ENCODE data around the gene ZNF613.
"Not testable (repeated sequence)": the region's sequence is repeated elsewhere in the genome, so short reads cannot be mapped to it uniquely, and the experiment has no call there.

ZNF613 gene

DNA sequence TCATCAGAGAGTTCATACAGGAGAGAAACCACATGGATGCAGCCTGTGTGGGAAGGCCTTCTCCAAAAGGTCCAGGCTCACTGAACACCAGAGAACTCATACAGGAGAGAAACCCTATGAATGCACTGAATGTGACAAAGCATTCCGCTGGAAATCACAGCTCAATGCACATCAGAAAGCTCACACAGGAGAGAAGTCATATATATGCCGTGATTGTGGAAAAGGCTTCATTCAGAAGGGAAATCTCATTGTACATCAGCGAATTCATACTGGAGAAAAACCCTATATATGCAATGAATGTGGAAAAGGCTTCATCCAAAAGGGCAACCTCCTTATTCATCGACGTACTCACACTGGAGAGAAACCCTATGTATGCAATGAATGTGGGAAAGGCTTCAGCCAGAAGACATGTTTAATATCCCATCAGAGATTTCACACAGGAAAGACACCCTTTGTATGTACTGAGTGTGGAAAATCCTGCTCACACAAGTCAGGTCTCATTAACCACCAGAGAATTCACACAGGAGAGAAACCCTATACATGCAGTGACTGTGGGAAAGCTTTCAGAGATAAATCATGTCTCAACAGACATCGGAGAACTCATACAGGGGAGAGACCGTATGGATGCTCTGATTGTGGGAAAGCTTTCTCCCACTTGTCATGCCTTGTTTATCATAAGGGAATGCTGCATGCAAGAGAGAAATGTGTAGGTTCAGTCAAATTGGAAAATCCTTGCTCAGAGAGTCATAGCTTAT lies 17.7 kb downstream of the ZNF613 start:
- DNase-seq: no peak

GRCh38 chr19:51946602-51947001 lies 19.3 kb downstream of the ZNF613 start:
- DNase-seq: no peak

DNA sequence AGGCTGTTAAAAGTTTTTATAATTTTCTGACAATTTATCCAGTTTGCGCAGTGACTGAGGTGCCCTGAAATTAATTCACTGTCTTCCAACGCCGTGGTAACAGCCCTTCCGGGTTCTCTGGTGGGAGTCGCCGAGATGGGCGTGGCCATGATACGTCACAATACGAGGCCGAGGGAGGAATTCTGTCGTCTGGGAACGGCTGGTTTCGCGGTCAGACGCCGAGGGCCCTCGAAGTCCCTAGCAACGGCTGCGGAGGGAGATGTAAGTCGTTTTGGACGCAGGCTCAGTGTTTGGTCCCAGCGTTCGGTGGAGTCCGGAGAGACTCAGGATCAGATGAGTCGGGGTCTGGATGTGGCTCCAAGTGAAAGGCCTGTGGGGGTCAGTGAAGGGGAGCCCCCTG lies 21.7 kb downstream of the ZNF613 start:
- no peak for DNase-seq

- not testable (repeated sequence) for DNase-seq
Observed at GRCh38 chr19:51957846-51958245, 30.6 kb downstream of the ZNF613 start.

GRCh38 chr19:51959791-51960190 lies 32.5 kb downstream of the ZNF613 start:
- no peak for DNase-seq

- not testable (repeated sequence) for DNase-seq
Observed at GRCh38 chr19:51960621-51961233, 33.5 kb downstream of the ZNF613 start.

- DNase-seq: no peak
Observed at GRCh38 chr19:51965583-51965982, 38.3 kb downstream of the ZNF613 start.

DNA sequence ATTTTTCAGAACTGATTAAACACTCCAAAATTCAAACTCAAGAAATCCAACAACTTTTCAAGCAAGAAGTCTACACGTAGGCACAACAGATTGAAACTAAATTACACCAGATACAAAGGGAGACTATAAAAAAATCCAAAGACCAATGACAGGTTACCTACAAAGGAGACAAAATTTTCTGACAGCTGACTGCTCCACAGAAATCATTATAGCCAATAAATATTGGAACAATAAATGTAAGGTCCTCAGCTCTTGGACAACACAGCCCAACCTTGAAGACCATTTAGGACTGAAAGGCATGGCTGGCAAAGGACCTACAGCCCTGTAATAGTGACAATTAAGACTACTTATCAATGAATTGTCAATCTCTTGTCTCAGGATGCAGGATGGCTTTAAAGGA lies 43.4 kb downstream of the ZNF613 start:
- DNase-seq: no peak

- DNase-seq: no peak
Observed at GRCh38 chr19:51971624-51972023, 44.4 kb downstream of the ZNF613 start.

GRCh38 chr19:51975787-51976186 lies 48.5 kb downstream of the ZNF613 start:
- DNase-seq: not testable (repeated sequence)

DNA sequence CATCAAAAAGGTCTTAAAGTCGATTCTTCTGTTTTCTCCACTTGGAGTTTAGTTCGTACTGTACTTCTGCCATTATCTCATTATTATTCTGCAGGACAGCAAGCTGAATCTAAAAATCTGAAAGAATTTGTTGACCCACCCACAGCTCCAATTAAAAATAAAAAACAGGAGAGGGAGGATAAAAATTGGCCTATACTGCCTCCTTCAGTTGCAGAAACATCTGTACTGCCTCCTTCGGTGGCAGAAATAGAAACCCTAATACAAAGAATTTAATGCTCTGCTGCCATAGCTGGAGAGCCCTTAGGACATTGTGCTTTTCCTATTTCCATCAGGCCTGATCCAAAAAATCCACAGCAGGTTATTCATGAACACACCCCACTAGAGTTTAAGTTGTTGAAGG lies 49.6 kb downstream of the ZNF613 start:
- no peak for DNase-seq

- DNase-seq: no peak
Observed at GRCh38 chr19:51977346-51977745, 50.1 kb downstream of the ZNF613 start.

DNA sequence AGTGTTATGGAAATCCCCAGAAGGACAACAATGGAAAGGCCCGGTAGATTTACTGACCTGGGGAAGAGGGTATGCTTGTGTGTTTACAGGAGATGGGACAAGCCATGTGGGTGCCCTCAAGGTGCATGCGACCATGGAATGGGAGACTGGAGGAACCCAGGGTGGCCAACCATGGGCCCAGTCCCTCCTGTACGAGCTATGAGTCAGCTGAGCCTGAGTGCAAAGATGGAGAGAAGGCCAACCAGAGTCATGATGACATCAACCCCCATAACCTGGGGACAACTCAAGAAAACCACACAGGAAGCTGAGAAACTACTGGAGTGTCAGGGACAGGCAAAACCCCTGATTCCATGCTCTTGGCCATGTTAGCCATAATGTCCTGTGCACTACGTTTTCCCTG lies 51.6 kb downstream of the ZNF613 start:
- DNase-seq: no peak

GRCh38 chr19:51980116-51980736 lies 53.0 kb downstream of the ZNF613 start:
- no peak for DNase-seq

GRCh38 chr19:51980926-51981325 lies 53.7 kb downstream of the ZNF613 start:
- DNase-seq: not testable (repeated sequence)

- DNase-seq: no peak
Observed at GRCh38 chr19:51983361-51983760, 56.1 kb downstream of the ZNF613 start.

DNA sequence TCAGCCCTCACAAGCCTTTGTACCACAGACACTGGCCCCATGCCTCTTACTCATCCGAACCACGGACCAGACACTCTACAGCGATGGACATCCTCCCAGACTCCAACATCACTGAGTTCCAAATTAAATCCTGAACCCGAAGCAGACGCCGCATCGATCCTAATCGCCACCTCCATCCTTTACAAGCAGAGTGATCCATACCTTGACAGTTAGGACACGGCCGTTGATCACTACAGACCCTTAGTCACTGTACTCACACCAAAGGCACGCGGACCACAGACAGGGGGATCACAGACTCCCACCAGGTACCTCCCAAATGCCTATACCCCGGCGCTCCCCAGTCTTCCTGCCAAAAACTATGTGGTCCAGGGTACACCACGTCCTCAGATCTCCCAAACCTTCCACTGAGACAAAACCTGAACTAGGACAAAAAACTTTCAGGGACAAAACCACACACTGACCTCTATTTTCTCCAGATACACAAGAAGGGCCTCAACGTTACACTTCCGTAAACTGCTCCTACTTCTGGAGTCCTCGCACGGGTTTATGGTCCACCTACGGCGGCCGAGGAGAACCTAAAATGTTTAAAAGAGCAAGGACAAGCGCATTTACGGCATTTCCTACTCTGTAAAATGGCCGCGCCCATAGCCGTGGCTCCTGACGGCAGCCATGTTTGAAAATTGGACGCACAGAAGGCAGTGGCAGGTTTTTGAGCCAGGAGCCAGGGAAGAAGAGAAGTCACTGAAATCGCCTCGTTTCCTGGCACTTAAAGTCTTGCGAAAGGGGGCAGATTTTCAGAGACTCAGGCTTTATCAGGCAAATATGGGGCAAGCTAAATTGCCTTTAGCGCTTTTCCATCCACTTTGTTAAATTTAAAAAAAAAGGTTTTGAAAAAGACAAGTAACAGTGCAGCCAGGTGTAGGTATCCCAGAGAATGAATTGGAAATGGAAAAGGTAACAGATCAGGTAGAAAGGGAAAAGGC lies 59.3 kb downstream of the ZNF613 start, which contains the start of gene ZNF350:
ZNF350 (minus strand) TSS at position 532 of the 983 bp plus-strand sequence. CDS start 12,480 bp downstream, outside the sequence.
- peak; percentile 89 for DNase-seq

- DNase-seq: no peak
Observed at GRCh38 chr19:51993422-51993821, 66.2 kb downstream of the ZNF613 start.

DNA sequence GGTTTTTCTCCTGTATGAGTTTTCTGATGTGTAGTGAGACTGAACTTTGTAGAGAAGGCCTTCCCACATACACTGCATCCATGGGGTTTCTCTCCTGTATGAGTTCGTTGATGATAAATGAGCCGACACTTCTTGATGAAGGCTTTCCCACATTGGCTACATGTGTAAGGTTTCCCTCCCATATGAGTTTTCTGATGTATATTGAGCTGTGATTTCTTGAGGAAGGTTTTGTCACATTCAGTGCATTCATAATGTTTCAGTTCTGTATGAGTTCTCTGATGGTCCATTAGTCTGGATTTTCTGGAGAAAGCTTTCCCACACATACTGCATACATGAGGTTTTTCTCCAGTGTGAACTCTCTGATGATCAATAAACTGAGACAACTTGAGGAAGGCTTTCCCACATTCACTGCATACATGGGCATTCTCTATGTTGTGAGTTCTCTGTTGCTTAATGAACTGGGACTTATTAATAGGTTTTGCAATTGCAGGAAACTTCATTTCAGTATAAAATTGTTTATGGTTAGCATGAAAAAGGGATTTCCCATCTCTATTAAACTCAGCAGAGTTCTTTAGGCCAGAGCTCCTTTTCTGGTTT lies 66.9 kb downstream of the ZNF613 start:
- DNase-seq: no peak

Measured in activated naive CD4-positive, alpha-beta T cell treated with Interleukin-2 at 50 U/mL for 16 hours (primary cell).